C1 segment of cervical spinal cord (tissue), 14 donors: Measurements from ENCODE around the gene POM121C.
"Not testable (repeated sequence)": the region's sequence is repeated elsewhere in the genome, so short reads cannot be mapped to it uniquely, and the experiment has no call there.

Experiments used
- DNase-seq, 14 donors: peaks; one replicate each; lab custom pipeline; 2025; lab: John Stamatoyannopoulos, UW

POM121C gene

GRCh38 chr7:75485979-75486643 lies at the start of gene POM121C:
Gene POM121C, minus strand, starts transcription at chr7:75486299. Its CDS starts 44,803 bp downstream, at chr7:75441496.
- DNase-seq, result peak; percentile 33 to 94 (median 84)

- DNase-seq, result no peak
Observed at GRCh38 chr7:75534727-75535307, 48.7 kb upstream of the POM121C start.

- no peak for DNase-seq
Observed at GRCh38 chr7:75533926-75534325, 47.8 kb upstream of the POM121C start.

- DNase-seq, result no peak
Observed at GRCh38 chr7:75532639-75533038, 46.5 kb upstream of the POM121C start.

- no peak for DNase-seq
Observed at GRCh38 chr7:75531359-75531821, 45.3 kb upstream of the POM121C start.

GRCh38 chr7:75527224-75527722 lies 41.2 kb upstream of the POM121C start:
- DNase-seq, result peak in 1 of 14 donors; percentile 32

- not testable (repeated sequence) for DNase-seq
Observed at GRCh38 chr7:75521727-75522126, 35.6 kb upstream of the POM121C start.

GRCh38 chr7:75518842-75519241 lies 32.7 kb upstream of the POM121C start:
- DNase-seq, result peak in 1 of 14 donors; percentile 20

GRCh38 chr7:75509033-75509432 lies 22.9 kb upstream of the POM121C start:
- DNase-seq, result not testable (repeated sequence)

GRCh38 chr7:75492020-75492419 lies 5.9 kb upstream of the POM121C start, which contains the start of gene SPDYE5:
Gene SPDYE5, plus strand, starts transcription at chr7:75492320. Its CDS starts 1,728 bp downstream, at chr7:75494048.
- not testable (repeated sequence) for DNase-seq

- peak in 2 of 14 donors; percentile 5 to 7 for DNase-seq
Observed at GRCh38 chr7:75485355-75485978, 632 bp downstream of the POM121C start.

GRCh38 chr7:75480313-75480712 lies 5.8 kb downstream of the POM121C start:
- not testable (repeated sequence) for DNase-seq

GRCh38 chr7:75477457-75477856 lies 8.6 kb downstream of the POM121C start:
- DNase-seq, result peak in 1 of 14 donors; percentile 22

- DNase-seq, result not testable (repeated sequence)
Observed at GRCh38 chr7:75470166-75470565, 15.9 kb downstream of the POM121C start.

GRCh38 chr7:75460541-75460940 lies 25.6 kb downstream of the POM121C start:
- DNase-seq, result not testable (repeated sequence)

- not testable (repeated sequence) for DNase-seq
Observed at GRCh38 chr7:75458034-75458433, 28.1 kb downstream of the POM121C start.

- DNase-seq, result not testable (repeated sequence)
Observed at GRCh38 chr7:75456403-75456802, 29.7 kb downstream of the POM121C start.

- DNase-seq, result not testable (repeated sequence)
Observed at GRCh38 chr7:75452494-75452955, 33.6 kb downstream of the POM121C start.

- DNase-seq, result not testable (repeated sequence)
Observed at GRCh38 chr7:75449946-75450345, 36.2 kb downstream of the POM121C start.

GRCh38 chr7:75442465-75443111 lies 43.5 kb downstream of the POM121C start:
- peak in 7 of 14 donors; percentile 1 to 56 (median 38) for DNase-seq

GRCh38 chr7:75442101-75442464 lies 44.0 kb downstream of the POM121C start:
- not testable (repeated sequence) for DNase-seq

GRCh38 chr7:75439000-75439399 lies 47.1 kb downstream of the POM121C start:
- not testable (repeated sequence) for DNase-seq
